ENCODE data around the gene ADAMTS3.
"Not testable (repeated sequence)": the region's sequence is repeated elsewhere in the genome, so short reads cannot be mapped to it uniquely, and the experiment has no call there.

DNA sequence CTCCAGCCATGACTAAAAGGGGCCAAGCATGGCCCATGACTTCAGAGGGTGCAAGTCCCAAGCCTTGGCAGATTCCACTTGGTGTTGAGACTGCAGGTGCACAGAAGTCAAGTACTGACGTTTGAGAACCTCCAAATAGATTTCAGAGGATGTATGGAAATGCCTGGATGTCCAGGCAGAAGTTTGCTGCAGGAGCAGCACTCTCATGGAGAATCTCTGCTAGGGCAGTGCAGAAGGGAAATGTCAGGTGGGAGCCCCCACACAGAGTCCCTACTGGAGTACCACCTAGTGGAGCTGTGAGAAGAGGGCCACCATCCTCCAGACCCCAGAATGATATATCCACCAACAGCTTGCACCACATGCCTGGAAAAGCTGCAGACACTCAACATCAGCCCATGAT, 28.3 kb downstream of the ADAMTS3 start:
- TF ChIP-seq, protein P1, sequence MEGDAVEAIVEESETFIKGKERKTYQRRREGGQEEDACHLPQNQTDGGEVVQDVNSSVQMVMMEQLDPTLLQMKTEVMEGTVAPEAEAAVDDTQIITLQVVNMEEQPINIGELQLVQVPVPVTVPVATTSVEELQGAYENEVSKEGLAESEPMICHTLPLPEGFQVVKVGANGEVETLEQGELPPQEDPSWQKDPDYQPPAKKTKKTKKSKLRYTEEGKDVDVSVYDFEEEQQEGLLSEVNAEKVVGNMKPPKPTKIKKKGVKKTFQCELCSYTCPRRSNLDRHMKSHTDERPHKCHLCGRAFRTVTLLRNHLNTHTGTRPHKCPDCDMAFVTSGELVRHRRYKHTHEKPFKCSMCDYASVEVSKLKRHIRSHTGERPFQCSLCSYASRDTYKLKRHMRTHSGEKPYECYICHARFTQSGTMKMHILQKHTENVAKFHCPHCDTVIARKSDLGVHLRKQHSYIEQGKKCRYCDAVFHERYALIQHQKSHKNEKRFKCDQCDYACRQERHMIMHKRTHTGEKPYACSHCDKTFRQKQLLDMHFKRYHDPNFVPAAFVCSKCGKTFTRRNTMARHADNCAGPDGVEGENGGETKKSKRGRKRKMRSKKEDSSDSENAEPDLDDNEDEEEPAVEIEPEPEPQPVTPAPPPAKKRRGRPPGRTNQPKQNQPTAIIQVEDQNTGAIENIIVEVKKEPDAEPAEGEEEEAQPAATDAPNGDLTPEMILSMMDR (conservative IDR thresholded peaks at IDR 0.05; ENCODE audit: low read length), result not testable (repeated sequence)
- TF ChIP-seq EZH2phosphoT487 (IDR thresholded peaks at IDR 0.05; ENCODE audit: borderline replicate concordance, low read depth, low read length), result not testable (repeated sequence)

Data from OCI-LY7 (cell line).